NT2/D1 (cell line): ENCODE results near the gene SLC44A5.

Source experiments
- DNase-seq: peaks from one replicate; pipeline ENCODE4 v3.0.0-alpha.2; 2011; ENCODE audit warnings: low read depth, low spot score
- H3K27me3 ChIP-seq: 2 replicates; pipeline ENCODE4 v1.6.0; 2011; ENCODE audit warnings: mild to moderate bottlenecking; ENCODE audit not compliant: insufficient read length, insufficient read depth
- H3K36me3 ChIP-seq: 2 replicates; pipeline ENCODE4 v1.6.1; 2011; ENCODE audit warnings: mild to moderate bottlenecking, low read length, mixed read lengths; ENCODE audit not compliant: insufficient read depth, insufficient read length
- H3K4me1 ChIP-seq: 2 replicates; pipeline ENCODE4 v1.5.1; 2011; ENCODE audit not compliant: insufficient read depth, insufficient read length
- H3K4me3 ChIP-seq: 2 replicates; pipeline ENCODE4 v1.5.1; 2011; ENCODE audit warnings: low read depth; ENCODE audit not compliant: insufficient read length
- H3K9ac ChIP-seq: 2 replicates; pipeline ENCODE4 v1.6.0; 2011; ENCODE audit warnings: low read depth; ENCODE audit not compliant: insufficient read length
- H3K9me3 ChIP-seq: 2 replicates; pipeline ENCODE4 v1.5.1; 2011; ENCODE audit warnings: mild to moderate bottlenecking, low read length; ENCODE audit not compliant: insufficient read depth
- SUZ12 ChIP-seq: IDR thresholded peaks from 2 replicates; pipeline ENCODE4 v1.6.1; 2011; ENCODE audit not compliant: insufficient read length, insufficient read depth; ENCODE audit errors: extremely low read depth
- YY1 ChIP-seq: IDR thresholded peaks from 2 replicates; pipeline ENCODE4 v1.6.1; 2011; ENCODE audit not compliant: insufficient read length, insufficient read depth
- ZNF274 ChIP-seq: IDR thresholded peaks from 2 replicates; pipeline ENCODE4 v1.6.1; 2011; ENCODE audit warnings: mild to moderate bottlenecking, low read depth, low read length

The SLC44A5 gene

DNA sequence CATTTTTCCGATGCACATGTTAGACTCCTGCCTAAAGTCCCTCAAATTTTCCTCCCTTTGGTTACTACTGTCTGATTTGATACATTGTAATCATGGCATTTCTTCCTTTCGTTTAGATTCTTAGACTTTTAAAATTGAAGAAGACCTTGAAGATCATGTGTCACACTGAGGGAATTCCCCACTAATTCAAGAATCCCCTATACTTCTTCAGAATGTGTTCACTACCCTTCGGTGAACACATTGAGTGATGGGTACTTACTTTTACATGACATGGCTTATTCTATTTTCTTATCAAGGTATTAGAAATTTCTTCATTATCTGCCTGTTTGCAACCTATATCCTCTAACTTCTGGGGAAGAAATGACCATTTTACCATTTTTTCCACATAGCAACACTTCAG is 390.8 kb downstream of the SLC44A5 start:
- DNase-seq, result no peak
- no peaks in the 10 kb centered on the region for H3K9me3 ChIP-seq
- no peaks in the 10 kb centered on the region for H3K36me3 ChIP-seq
- no peak overlapping the region for H3K4me3 ChIP-seq
- no peaks in the 10 kb centered on the region for H3K27me3 ChIP-seq
- no peak overlapping the region for H3K9ac ChIP-seq
- TF ChIP-seq YY1 (no peak), ZNF274 (no peak), SUZ12 (no peak)
- no peaks in the 10 kb centered on the region for H3K4me1 ChIP-seq

DNA sequence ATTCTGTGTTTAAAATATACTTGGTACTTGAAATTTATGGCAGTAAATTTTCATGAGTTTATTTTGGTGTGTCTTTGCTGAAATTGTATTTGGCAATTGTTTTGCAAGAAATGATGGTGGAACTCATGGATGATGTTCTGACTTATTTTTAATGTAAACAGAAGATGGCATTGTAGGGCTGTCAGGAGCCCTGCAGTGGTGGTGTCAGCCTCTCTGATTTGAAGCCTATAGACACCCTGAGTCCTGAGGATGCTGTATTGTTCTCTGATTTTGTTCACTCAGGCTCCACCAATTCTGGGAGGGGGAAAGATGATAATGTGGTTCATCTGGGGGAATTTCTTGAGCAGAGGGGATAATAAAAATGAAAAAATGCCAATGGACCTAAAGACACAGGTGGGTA is 396.9 kb downstream of the SLC44A5 start:
- H3K27me3 ChIP-seq, result no peaks in the 10 kb centered on the region
- H3K36me3 ChIP-seq, result no peaks in the 10 kb centered on the region
- DNase-seq, result no peak
- no peak overlapping the region for H3K9ac ChIP-seq
- TF ChIP-seq ZNF274, result no peak
- no peak for TF ChIP-seq SUZ12
- no peak for TF ChIP-seq YY1
- H3K4me1 ChIP-seq, result no peaks in the 10 kb centered on the region
- H3K4me3 ChIP-seq, result no peak overlapping the region
- H3K9me3 ChIP-seq, result no peaks in the 10 kb centered on the region

DNA sequence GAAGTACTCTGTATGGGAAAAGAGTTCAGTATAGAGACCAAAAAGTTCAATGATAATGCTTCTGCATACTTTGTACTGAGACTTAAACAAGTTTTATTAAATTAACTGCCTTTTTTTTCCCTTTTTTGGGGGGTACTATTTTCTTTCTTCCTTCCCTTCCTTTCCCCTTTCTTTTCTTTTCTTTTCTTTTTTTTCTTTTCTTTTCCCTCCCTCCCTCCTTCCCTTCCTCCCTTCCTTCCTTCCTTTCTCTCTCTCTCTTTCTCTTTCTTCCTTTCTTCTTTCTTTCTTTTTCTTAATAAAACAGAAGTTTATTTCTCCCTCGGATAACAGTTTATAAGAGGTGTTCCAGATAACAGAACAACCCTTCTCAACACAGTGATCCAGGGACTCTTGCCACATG is 399.3 kb downstream of the SLC44A5 start:
- Histone ChIP-seq H3K9ac (no peak overlapping the region), H3K4me3 (no peak overlapping the region), H3K36me3 (no peaks in the 10 kb centered on the region), H3K9me3 (no peaks in the 10 kb centered on the region), H3K27me3 (no peaks in the 10 kb centered on the region), H3K4me1 (no peaks in the 10 kb centered on the region)
- TF ChIP-seq YY1, result no peak
- no peak for TF ChIP-seq ZNF274
- no peak for TF ChIP-seq SUZ12
- no peak for DNase-seq

DNA sequence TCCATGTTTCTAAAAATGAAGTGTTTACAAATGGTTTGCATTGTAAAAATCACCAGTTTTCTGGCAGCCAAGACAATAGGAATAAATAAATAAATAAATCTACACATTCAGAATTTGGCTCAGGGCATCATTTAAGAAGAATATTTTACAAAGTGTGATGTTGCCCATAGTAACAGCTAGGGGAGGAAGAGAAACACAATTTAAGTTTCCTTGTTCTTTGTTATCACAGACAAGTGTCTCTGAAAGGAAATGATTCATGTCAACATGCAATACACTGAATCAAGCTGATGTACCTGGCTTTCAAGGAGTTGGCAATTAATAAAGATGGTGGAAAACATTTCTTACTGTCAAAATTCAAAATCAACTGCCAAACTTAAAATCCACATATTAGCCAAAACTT is 402.1 kb downstream of the SLC44A5 start:
- no peaks in the 10 kb centered on the region for H3K4me1 ChIP-seq
- H3K36me3 ChIP-seq, result no peaks in the 10 kb centered on the region
- no peak overlapping the region for H3K9ac ChIP-seq
- H3K4me3 ChIP-seq, result no peak overlapping the region
- no peak for TF ChIP-seq SUZ12
- TF ChIP-seq YY1, result no peak
- TF ChIP-seq ZNF274, result no peak
- no peaks in the 10 kb centered on the region for H3K9me3 ChIP-seq
- DNase-seq, result no peak
- no peaks in the 10 kb centered on the region for H3K27me3 ChIP-seq

DNA sequence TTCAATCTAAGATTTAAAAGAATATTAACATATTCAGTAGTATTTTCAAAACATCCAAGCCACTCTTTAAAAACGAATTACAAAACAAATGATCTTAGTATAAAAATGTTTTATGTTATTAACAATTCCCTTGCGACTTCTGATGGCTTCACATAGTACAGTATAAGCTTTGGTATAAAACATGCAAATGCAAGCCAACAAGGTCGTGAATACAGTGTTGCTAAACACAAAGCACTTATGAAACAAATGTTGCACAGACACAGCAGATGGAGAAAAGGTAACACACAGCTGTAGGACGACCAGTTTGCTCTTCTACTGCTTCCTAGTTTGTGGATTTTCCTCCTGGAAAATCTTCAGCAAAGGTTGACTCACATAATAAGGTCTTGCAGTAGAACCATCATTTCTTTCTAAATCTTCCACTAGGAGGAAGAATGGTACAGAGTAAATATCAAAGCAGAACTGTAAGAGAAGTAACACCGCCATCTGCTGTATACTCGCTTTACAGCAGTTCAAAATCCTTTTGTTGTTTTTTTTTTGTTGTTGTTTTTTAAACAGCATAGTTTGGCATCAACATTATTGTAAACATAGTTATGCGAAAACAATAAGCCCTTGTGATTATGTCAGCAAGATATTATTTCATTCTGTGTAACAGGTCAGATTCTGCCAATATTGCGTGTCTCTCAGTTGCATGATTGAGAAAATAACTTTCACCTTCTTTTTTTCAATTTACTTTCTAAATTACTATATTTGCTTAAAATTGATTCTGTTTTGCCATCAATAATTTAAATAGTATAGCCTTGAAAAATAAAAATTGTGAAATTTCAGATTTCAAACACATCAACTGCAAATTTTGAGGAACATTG is 407.3 kb downstream of the SLC44A5 start:
- DNase-seq, result peak; percentile 32
- Histone ChIP-seq H3K27me3 (no peaks in the 10 kb centered on the region), H3K36me3 (no peaks in the 10 kb centered on the region), H3K9me3 (no peaks in the 10 kb centered on the region), H3K4me1 (no peaks in the 10 kb centered on the region), H3K4me3 (no peak overlapping the region), H3K9ac (no peak overlapping the region)
- TF ChIP-seq YY1, result no peak
- TF ChIP-seq SUZ12, result no peak
- TF ChIP-seq ZNF274, result no peak

DNA sequence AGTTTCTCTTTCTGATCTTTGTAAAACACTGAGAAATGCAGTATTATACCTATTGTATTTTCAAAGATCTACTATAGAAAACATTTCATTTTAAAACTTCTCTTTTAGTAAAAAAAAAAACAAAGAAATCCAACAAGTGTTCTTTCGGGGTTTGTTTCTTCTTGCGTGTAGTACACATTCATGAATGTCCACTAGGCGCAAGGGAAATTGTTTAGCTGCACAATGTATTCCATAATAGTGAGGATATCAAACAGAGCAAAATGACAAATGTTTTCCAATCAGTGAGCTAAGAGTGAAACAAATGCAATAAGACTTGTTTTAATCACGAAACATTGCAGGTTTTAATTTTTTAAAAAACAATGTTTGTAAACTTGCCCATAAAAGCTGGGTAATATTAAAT is 408.2 kb downstream of the SLC44A5 start:
- TF ChIP-seq YY1, result no peak
- no peak for TF ChIP-seq ZNF274
- TF ChIP-seq SUZ12, result no peak

DNA sequence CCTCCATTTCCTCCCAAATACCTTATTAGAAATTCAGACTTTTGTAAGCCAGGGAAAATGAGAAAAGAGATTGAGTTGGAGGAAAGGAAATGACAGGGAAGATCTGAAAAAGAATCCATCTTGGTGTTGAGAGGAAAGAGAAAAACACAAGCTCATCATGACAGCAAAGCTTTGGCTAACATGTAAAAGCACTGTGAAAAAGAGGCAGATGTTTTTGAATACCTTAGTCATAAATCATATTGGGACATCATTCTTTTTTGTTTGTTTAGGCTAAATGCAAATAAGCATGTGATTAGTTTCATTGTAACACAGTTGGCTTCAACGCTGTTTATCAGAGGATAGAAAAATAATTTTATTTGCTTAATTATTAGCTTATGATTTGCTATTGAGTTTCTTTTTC is 412.2 kb downstream of the SLC44A5 start:
- Histone ChIP-seq H3K27me3 (no peaks in the 10 kb centered on the region), H3K4me1 (no peaks in the 10 kb centered on the region), H3K36me3 (no peaks in the 10 kb centered on the region), H3K9me3 (no peaks in the 10 kb centered on the region), H3K9ac (no peak overlapping the region), H3K4me3 (no peak overlapping the region)
- TF ChIP-seq ZNF274 (no peak), YY1 (no peak), SUZ12 (no peak)
- no peak for DNase-seq

More for the DNA sequence above, 408.2 kb downstream of the SLC44A5 start:
- H3K4me1 ChIP-seq, result no peaks in the 10 kb centered on the region
- no peaks in the 10 kb centered on the region for H3K9me3 ChIP-seq
- H3K9ac ChIP-seq, result no peak overlapping the region
- H3K36me3 ChIP-seq, result no peaks in the 10 kb centered on the region
- no peak overlapping the region for H3K4me3 ChIP-seq
- no peak for DNase-seq
- H3K27me3 ChIP-seq, result no peaks in the 10 kb centered on the region
